HUES64 (cell line): ENCODE measurements around the gene KCNG4. TPM values are rescaled to one million over a fixed set of nuclear protein-coding genes. Genes with fewer than 3 reads are reported as not detected.

ENCODE experiments used
- H3K27ac ChIP-seq: 2 replicates; pipeline ENCODE4 v1.7.0; 2013; ENCODE audit warnings: low read depth, low read length, inconsistent platforms
- H3K27me3 ChIP-seq: 2 replicates; pipeline ENCODE4 v1.6.1; 2013; ENCODE audit warnings: mild to moderate bottlenecking, low read length; ENCODE audit not compliant: insufficient read depth
- H3K36me3 ChIP-seq: 2 replicates; pipeline ENCODE4 v1.6.1; 2013; ENCODE audit warnings: mild to moderate bottlenecking, low read length; ENCODE audit not compliant: insufficient read depth
- H3K4me1 ChIP-seq: 2 replicates; pipeline ENCODE4 v1.6.1; 2013; ENCODE audit warnings: mild to moderate bottlenecking, low read length, moderate library complexity; ENCODE audit not compliant: insufficient read depth
- H3K4me3 ChIP-seq: 2 replicates; pipeline ENCODE4 v1.5.1; 2013; ENCODE audit warnings: mild to moderate bottlenecking, low read length, moderate library complexity
- H3K9ac ChIP-seq: 2 replicates; pipeline ENCODE4 v1.6.1; 2013; ENCODE audit warnings: mild to moderate bottlenecking, low read depth, low read length
- H3K9me3 ChIP-seq: 2 replicates; pipeline ENCODE4 v1.6.1; 2013; ENCODE audit warnings: low read depth, low read length; ENCODE audit not compliant: insufficient read depth
- WGBS: fragments of 150-250, 120-280 bp; methylation state at CpG from one replicate; pipeline ENCODE4 v1.1.7; 2013; ENCODE audit warnings: missing lambda C conversion rate; 5-methylcytosine and 5-hydroxymethylcytosine counted together
- polyA plus RNA-seq, 2 experiments: library from polyadenylated mRNA; stranded (reverse); fragments of 50-300 nt; gene quantifications; one replicate each; pipeline ENCODE4 v1.2.3, GENCODE V29; 2013

KCNG4 gene, protein sequence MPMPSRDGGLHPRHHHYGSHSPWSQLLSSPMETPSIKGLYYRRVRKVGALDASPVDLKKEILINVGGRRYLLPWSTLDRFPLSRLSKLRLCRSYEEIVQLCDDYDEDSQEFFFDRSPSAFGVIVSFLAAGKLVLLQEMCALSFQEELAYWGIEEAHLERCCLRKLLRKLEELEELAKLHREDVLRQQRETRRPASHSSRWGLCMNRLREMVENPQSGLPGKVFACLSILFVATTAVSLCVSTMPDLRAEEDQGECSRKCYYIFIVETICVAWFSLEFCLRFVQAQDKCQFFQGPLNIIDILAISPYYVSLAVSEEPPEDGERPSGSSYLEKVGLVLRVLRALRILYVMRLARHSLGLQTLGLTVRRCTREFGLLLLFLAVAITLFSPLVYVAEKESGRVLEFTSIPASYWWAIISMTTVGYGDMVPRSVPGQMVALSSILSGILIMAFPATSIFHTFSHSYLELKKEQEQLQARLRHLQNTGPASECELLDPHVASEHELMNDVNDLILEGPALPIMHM
- not detected for polyA plus RNA-seq (2013, experiment 1 of 2)
- polyA plus RNA-seq (2013, experiment 2 of 2) = not detected

DNA sequence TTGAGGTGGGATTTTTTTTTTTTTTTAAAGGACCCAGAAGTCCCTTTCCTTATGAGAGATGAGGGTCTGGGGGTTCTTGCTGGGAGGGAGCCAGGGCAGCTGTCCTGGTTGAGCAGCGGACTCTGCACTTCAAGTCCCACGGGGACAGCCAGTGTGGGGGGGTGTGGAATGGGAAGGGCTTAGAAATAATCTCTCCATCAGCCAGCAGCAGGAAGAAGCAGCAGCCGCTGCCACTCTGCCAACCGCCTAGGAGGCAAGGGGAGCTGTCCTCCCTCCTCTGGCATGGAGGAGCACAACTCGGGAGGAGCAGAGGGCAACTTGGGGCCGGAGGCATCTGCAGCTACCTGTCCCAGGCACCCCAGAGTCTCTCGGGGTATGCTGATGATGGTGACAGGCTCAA is at the start of gene KCNG4:
Gene KCNG4 (minus strand): TSS at position 104 of the 400 bp plus-strand sequence. CDS start 2,527 bp downstream, outside the sequence.
- H3K9me3 ChIP-seq = no peaks in the 10 kb centered on the region
- H3K4me1 ChIP-seq = no peaks in the 10 kb centered on the region
- 90% methylated on average over 7 of the region's 7 CpGs for WGBS
- no peak within 1 kb of the TSS for H3K9ac ChIP-seq
- H3K4me3 ChIP-seq = no peak within 1 kb of the TSS
- no peak within 1 kb of the TSS for H3K27ac ChIP-seq
- no peaks in the 10 kb centered on the region for H3K27me3 ChIP-seq
- no peaks in the 10 kb centered on the region for H3K36me3 ChIP-seq

- no peak overlapping the region for H3K27ac ChIP-seq
These were observed 49.1 kb upstream of the KCNG4 start for GRCh38 chr16:84288902-84289301.

DNA sequence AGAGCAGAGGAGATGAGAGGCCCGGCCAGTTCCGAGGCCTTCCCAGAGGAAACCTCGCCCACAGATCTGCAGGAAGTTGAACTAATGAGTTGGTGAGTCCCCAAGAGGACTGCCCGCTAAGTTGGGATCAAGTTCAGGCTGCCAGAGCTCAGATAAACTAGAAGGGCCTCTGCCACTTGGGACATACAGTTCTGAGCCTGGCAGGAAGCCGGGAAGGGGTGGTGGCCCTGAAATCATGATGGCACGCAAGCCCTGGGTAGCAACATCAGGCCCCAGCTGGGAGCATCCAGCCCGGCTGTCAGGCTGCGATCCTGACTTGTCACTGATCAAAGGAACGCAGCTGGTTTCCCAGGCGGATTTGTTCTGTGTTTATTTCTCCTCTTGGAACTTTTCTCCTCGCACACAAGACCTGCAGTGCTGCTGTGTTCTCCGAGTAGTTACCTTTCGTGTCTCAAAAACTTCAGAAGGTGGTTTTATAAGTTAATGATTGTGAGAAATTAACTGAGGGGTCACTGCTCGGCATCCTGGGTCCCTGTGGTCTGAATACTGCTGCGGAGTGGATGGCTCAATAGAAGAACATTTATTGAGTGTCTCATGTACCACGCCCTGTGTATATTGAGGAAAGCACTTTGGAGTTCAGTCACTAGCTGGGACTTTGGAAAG is 46.9 kb upstream of the KCNG4 start:
- Histone ChIP-seq H3K9ac (no peak overlapping the region), H3K27me3 (no peaks in the 10 kb centered on the region), H3K27ac (no peak overlapping the region), H3K4me3 (no peak overlapping the region), H3K9me3 (no peaks in the 10 kb centered on the region), H3K36me3 (no peaks in the 10 kb centered on the region), H3K4me1 (peaks cover 10% of the 10 kb centered on the region)
- 90% methylated on average over 16 of the region's 16 CpGs for WGBS

More at GRCh38 chr16:84288902-84289301, 49.1 kb upstream of the KCNG4 start:
- H3K9ac ChIP-seq = no peak overlapping the region
- 69% methylated on average over 8 of the region's 8 CpGs for WGBS
- no peaks in the 10 kb centered on the region for H3K36me3 ChIP-seq
- H3K9me3 ChIP-seq = no peaks in the 10 kb centered on the region
- H3K27me3 ChIP-seq = no peaks in the 10 kb centered on the region
- no peak overlapping the region for H3K4me3 ChIP-seq
- H3K4me1 ChIP-seq = peaks cover 3% of the 10 kb centered on the region

DNA sequence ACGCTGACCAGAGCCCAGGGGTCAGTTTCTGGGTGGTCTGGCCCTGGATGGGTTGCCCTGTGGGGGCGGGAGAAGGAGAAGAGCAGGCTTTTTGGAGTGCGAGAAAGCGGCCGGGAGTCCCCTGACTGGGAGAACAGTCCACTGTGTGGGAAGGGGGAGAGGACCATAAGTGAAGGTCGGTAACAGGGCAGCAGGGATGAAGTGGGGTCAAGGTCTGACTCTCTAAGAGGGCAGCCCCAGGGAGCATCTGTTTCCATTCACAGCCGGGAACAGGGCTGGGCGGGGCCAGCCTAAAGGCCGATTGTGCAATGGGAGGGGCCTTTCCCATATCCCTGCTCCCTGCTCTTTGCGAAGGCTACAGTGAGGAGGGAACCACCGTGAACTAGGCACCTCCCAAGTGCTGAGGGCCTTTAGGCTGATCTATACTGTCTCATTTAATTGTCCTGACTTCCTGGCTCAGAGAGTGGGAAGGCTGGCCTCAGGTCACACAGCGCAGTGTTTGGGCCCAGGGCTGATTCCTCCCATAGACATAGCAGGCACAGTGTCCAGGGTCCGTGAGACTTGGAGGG is 44.4 kb upstream of the KCNG4 start:
- Histone ChIP-seq H3K27ac (no peak overlapping the region), H3K4me1 (peaks cover 11% of the 10 kb centered on the region), H3K9me3 (no peaks in the 10 kb centered on the region), H3K27me3 (no peaks in the 10 kb centered on the region), H3K36me3 (no peaks in the 10 kb centered on the region), H3K4me3 (no peak overlapping the region; the same call in 1 of the 2 replicates), H3K9ac (peak overlapping the region; percentile 45)
- 30% methylated on average over 13 of the region's 13 CpGs for WGBS

DNA sequence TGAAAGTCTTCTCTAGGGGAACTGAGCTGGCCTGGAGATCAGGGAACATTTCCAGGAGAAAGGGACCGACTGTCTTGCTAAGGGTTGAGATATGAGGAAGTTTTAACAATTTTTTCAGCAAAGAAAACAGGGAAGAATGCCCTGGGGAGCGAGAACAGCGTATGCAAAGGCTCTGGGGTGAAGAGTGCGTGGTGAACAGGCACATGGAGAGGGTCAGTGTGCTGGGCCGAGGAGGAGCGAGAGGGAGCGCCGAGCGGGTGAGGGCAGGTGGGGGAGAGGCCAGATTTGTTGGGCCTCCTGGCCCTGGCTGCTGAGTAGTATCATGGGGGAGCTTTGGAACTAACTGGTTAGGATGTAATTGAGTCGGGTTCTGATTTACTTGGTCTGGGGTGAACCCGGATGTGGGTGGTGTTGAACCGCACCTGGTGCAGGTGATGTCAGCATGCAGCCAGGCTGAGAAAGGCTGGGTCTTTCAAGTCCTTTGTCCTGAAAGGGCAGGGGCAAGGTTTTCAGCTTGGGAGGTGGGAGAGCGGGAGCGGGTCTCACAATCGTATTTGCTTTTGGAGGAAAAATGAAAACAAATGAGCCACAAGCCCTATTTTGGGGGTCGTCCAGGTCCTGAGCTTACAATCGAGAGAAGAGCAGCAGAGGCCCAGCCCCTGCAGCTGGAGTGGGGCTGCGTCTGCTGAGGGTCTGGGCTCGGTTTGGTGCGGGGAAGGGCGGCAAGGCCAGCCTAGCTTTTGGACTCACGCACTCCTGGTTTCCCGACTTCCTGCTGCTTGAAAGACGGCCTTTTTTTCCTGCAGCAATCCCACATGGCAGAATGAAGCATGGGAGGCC is 43.7 kb upstream of the KCNG4 start:
- Histone ChIP-seq H3K4me1 (peaks cover 18% of the 10 kb centered on the region), H3K4me3 (no peak overlapping the region; the same call in 1 of the 2 replicates), H3K27me3 (no peaks in the 10 kb centered on the region), H3K9ac (peak overlapping the region; percentile 45), H3K27ac (no peak overlapping the region), H3K9me3 (no peaks in the 10 kb centered on the region), H3K36me3 (no peaks in the 10 kb centered on the region)
- 72% methylated on average over 24 of the region's 24 CpGs for WGBS

GRCh38 chr16:84282533-84282932 is 42.7 kb upstream of the KCNG4 start:
- H3K4me3 ChIP-seq = no peak overlapping the region
- H3K27ac ChIP-seq = no peak overlapping the region
- H3K9ac ChIP-seq = no peak overlapping the region
- H3K27me3 ChIP-seq = no peaks in the 10 kb centered on the region
- no peaks in the 10 kb centered on the region for H3K36me3 ChIP-seq
- H3K9me3 ChIP-seq = no peaks in the 10 kb centered on the region
- WGBS = 87% methylated on average over 6 of the region's 6 CpGs
- peaks cover 18% of the 10 kb centered on the region for H3K4me1 ChIP-seq

- H3K27ac ChIP-seq = no peak overlapping the region
- H3K4me1 ChIP-seq = peaks cover 18% of the 10 kb centered on the region
- H3K4me3 ChIP-seq = no peak overlapping the region
- H3K27me3 ChIP-seq = no peaks in the 10 kb centered on the region
- WGBS = 95% methylated on average over 3 of the region's 3 CpGs
- no peaks in the 10 kb centered on the region for H3K36me3 ChIP-seq
- H3K9ac ChIP-seq = no peak overlapping the region
- no peaks in the 10 kb centered on the region for H3K9me3 ChIP-seq
These were observed 41.3 kb upstream of the KCNG4 start for GRCh38 chr16:84281074-84281473.

DNA sequence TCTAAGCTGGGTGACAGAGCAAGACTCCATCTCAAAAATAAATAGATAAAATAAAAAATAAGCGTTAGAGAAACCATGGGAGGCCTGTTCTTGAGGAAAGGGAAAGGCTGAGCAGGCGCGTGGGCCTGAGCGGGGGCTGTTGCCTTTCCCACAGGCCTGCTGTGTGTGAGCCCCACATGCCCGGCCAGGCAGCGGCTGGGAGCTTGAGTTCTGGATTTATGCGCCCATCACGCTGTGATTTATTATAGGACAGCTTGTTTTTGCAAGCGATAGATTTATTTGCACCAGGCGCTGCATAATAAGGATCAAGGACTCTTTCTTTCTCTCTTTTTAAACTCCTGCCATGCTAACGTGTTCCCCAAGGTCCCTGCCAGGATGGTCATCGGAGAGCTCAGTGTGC is 40.1 kb upstream of the KCNG4 start:
- Histone ChIP-seq H3K4me3 (no peak overlapping the region), H3K36me3 (no peaks in the 10 kb centered on the region), H3K9ac (no peak overlapping the region), H3K27me3 (no peaks in the 10 kb centered on the region), H3K27ac (no peak overlapping the region), H3K4me1 (peaks cover 18% of the 10 kb centered on the region), H3K9me3 (no peaks in the 10 kb centered on the region)
- 95% methylated on average over 12 of the region's 12 CpGs for WGBS

- Histone ChIP-seq H3K4me1 (peaks cover 16% of the 10 kb centered on the region), H3K27ac (no peak overlapping the region), H3K27me3 (no peaks in the 10 kb centered on the region), H3K9ac (no peak overlapping the region), H3K4me3 (no peak overlapping the region), H3K9me3 (no peaks in the 10 kb centered on the region), H3K36me3 (no peaks in the 10 kb centered on the region)
- 19% methylated on average over 6 of the region's 6 CpGs for WGBS
These were observed 39.2 kb upstream of the KCNG4 start for GRCh38 chr16:84278968-84279367.

DNA sequence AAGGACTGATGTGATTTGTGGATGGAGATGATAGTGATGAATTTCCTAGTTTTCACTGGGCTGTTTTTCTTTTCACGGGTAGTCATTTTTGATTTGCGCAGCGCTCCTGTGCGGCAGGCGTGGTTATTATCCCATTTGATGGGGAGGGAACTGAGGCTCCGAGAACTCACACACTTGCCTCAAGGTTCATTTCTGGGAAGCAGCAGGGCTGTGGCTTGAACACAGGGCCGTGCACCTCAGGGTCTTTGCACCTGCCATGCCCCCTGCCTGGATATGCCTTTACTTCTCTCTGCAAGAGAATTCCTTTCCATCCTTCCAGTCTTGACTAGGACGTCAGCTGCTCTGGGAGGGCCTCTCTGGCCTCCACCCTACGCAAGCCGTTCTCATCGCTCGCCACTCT is 38.5 kb upstream of the KCNG4 start:
- no peak overlapping the region for H3K9ac ChIP-seq
- H3K27me3 ChIP-seq = no peaks in the 10 kb centered on the region
- H3K36me3 ChIP-seq = no peaks in the 10 kb centered on the region
- no peaks in the 10 kb centered on the region for H3K9me3 ChIP-seq
- H3K27ac ChIP-seq = no peak overlapping the region
- no peak overlapping the region for H3K4me3 ChIP-seq
- peaks cover 10% of the 10 kb centered on the region for H3K4me1 ChIP-seq
- 87% methylated on average over 12 of the region's 12 CpGs for WGBS
